Germinal center (tissue), 1 donor: Measurements from ENCODE around the gene ZNF728.
"Not testable (repeated sequence)": the region's sequence is repeated elsewhere in the genome, so short reads cannot be mapped to it uniquely, and the experiment has no call there.

Experiments used
- DNase-seq: peaks from one replicate; pipeline ENCODE4 v3.0.0; 2012; ENCODE audit warnings: mixed read lengths, low spot score

Gene ZNF728

GRCh38 chr19:23002690-23003422 is at the start of gene ZNF728:
TSS of gene ZNF728 (minus strand) at chr19:23003176. CDS start at chr19:23003030, 146 bp downstream.
- DNase-seq, result no peak

GRCh38 chr19:23052349-23052748 is 49.4 kb upstream of the ZNF728 start:
- DNase-seq, result no peak

- no peak for DNase-seq
Observed at GRCh38 chr19:23049256-23049655, 46.3 kb upstream of the ZNF728 start.

GRCh38 chr19:23046743-23047142 is 43.8 kb upstream of the ZNF728 start:
- no peak for DNase-seq

GRCh38 chr19:23033721-23034120 is 30.7 kb upstream of the ZNF728 start:
- no peak for DNase-seq

GRCh38 chr19:23015660-23016059 is 12.7 kb upstream of the ZNF728 start:
- no peak for DNase-seq

GRCh38 chr19:22994957-22995356 is 8.0 kb downstream of the ZNF728 start:
- not testable (repeated sequence) for DNase-seq

GRCh38 chr19:22976248-22976647 is 26.7 kb downstream of the ZNF728 start:
- no peak for DNase-seq

- not testable (repeated sequence) for DNase-seq
Observed at GRCh38 chr19:22975546-22976136, 27.3 kb downstream of the ZNF728 start.

- DNase-seq, result no peak
Observed at GRCh38 chr19:22945560-22945959, 57.4 kb downstream of the ZNF728 start.

- DNase-seq, result no peak
Observed at GRCh38 chr19:22935151-22935550, 67.8 kb downstream of the ZNF728 start.

GRCh38 chr19:22927576-22927975 is 75.4 kb downstream of the ZNF728 start:
- not testable (repeated sequence) for DNase-seq

- DNase-seq, result not testable (repeated sequence)
Observed at GRCh38 chr19:22925181-22925580, 77.8 kb downstream of the ZNF728 start.
